NK-92 treated with Interleukin-12 subunit alpha and Interleukin-12 subunit beta, amount 100 ng/mL, for 24 hours (cell line): Measurements from ENCODE around the gene SUSD6.

Experiments used
- DNase-seq: peaks from one replicate; lab custom pipeline; 2025; lab: John Stamatoyannopoulos, UW

The SUSD6 gene, protein sequence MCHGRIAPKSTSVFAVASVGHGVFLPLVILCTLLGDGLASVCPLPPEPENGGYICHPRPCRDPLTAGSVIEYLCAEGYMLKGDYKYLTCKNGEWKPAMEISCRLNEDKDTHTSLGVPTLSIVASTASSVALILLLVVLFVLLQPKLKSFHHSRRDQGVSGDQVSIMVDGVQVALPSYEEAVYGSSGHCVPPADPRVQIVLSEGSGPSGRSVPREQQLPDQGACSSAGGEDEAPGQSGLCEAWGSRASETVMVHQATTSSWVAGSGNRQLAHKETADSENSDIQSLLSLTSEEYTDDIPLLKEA

DNA sequence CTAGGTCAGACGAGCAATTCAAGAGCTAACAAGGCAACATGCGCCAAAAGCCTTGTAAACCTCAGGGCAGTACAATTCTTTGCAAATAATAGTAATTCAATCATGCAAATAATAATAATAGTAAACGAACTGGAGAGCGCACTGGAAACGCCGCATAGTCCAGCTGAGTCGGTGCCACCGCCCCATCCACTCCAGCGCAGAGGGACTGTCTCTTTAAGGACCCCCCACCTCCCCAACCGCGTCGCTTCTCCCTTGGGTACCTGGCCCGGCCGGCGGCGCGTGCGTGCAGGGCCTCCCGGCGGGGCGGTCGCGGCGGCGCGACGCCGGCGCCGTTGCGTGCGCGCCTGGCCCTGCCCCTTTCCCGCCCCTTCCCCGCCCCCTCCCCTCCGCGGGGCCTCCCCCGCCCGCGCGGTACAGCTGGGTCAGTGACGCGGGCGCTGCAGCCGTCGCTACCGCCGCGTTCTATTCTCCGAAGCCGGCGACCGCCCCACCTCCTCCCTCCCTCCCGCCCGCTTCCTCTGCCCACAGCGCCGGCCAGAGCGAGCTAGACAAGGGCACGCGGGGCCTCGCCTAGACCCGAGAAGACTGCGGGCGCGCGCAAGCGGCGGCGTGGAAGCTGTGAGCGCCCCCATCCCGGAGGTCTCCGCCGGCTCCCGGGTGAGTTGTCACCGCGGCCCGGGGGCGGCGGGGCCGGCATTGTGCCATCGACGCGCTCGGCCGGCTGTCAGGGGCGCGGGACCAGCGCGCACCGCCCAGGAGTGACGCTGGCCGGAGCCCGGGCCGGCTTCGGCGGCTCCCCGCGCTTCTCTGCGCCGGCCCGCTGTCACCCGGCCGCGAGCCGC, at the start of gene SUSD6:
Gene SUSD6, plus strand, starts transcription at position 425 of the 842 bp plus-strand sequence. CDS start 46,997 bp downstream, outside the sequence.
- DNase-seq: peak; percentile 89

DNA sequence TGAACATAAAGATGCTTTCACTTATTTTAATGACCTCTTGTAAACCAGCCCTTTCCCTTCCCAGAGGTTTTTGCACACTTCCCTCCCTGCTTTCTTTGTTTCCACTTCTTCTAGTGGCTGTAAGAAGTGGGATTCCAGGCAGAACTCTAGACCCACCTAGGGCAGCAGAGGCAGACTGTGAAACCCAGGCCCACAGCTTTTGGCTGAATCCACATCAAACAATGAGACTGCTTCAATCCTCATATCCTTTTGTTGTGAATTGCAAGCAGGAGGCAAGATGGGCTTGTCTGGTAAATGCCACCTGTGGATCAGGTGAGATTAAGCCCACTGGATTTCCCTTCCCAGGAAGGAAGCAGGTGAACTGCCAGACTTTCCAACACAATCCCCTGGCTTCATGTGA, 49.5 kb upstream of the SUSD6 start:
- DNase-seq: no peak

DNA sequence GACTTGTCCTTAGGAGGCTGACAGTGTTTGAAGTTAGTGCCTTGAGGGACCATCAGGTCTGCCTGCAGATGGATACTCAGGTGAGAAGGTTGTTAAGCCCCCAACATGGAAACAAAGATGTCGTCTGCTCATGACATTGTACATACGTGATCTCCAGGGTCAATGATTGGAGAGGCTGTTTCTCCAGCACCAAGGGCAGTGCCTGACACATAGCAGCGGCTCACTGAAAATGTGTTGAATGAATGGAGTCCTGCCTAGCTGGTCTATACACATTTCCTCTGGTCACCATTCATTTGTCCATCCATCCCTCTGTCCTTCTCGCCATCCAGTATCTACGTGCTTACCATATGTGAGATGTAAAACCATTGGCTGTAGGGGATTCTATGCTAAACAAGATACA, 43.8 kb upstream of the SUSD6 start:
- no peak for DNase-seq

DNA sequence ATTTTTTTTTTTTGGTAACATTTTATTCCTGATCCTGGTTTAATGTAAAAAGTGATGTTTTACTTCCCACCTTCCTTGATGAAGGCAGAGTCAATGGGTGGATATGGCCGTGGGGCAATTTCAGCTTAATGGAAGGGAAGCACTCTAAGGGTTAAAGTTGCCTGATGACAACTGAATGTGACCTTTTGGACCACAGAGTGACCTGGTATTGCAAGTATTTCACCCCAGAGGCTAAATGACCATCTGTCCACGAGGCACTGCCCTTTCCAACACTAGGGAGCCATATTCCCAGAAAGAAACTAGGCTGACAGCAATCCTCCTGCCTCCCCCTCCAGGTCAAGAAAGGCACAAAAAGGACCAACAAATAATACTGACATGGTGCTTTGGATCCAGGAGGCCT, 41.5 kb upstream of the SUSD6 start:
- DNase-seq: no peak

DNA sequence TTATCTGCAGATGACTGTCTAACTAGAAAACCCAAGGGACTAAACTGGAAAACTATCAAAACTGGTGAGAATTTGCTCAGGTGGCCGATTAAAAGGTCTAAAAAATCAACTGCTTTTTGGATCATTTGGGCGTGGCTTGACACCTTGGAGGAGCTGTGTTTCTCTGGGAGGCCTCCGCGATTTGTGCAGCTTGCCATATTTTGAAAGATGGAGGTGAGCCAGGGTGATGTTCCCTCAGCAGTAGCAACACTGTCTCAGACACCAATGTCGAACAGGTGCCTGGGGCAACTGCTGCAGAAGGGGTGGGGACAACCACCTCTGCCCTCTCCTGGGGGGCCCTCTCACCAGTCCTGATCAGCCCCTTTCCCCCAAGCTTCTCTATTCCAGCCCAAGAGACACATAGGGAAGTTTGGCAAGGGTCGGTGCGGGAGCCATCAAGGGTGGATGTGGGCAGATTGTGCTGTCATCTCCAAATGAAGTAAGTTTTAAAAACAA, 40.5 kb upstream of the SUSD6 start:
- no peak for DNase-seq

DNA sequence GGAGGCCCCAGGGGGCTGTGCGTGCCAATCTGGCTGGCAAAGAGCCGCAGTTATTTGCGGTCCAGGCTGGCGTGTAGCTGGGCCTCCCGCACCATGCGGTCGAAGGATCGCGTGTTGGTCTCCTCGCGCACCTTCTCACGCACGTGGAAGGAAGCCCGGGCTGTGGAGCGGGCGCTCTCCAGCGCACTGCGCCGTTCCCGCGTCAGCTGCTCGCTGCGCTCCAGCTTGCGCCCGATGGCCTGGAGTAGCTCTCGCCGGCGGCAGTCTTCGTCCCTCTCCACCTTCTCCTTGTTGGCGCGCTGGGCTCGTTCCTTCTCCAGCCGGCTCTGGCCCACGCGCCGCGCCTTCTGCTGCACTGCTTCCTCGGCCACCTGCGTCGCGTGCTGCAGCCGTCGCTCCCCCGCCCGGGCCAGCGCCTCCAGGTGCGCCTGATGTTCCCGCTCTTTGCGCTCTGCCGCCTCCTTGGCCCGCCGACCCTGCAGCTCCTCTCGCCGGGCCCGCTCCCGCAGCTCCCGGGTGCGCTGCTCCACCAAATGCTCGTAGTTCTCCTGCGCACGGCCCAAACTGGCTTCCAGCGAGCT, 39.9 kb upstream of the SUSD6 start:
- DNase-seq: no peak

DNA sequence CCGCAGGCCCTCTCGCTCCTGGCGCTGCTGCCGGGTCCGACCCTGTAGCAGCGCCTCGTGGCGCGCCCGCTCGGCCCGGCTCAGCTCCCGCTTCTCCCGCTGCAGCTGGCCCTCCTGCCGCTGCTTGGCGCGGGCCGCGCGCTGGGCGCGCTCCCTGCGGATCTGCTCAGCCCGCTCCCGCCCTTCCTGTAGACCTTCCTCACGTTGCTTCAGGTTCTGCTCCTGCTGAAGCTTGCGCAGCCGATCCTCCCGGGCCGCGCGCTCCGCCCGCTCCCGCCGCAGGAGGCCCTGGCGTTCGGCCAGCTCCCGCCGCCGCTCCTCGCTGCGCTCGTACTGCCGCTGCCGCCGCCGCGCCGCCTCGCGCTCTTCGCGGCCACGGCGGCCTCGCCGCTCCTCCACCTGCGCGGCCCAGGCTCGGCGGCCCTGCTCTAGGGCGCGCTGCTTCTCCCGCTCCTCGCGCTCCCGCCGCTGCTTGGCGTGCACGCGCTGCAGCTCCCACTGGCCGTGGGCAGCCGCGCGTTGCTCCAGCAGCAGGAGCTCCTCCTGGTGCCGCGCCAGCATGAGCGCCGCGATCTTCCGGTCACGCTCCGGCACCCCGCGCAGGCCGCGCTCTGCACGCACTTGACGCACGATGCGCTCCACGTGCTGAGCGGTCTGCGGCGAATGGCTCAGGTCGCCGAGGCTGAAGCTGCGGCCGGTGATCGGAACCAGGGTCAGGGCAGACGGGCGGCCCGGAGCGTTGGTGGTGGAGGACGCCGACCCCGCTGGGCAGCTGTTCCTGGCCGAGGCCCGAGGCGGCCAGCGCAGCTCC, 39.2 kb upstream of the SUSD6 start:
- no peak for DNase-seq

DNA sequence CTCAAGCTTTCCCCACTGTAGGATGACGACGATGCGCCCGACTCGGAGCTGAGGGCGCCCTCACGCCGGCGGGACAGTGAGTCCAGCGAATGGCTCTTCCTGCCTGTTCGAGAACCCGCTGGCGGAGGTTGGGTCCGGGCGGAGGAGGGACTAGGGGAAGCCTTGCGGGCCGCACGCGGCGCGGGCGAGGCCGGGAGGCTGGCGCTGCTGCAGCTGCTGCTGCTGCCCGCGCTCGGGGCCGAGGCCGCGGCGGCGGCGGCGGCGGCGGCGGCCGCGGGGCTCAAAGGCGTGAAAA, 38.6 kb upstream of the SUSD6 start:
- DNase-seq: no peak

DNA sequence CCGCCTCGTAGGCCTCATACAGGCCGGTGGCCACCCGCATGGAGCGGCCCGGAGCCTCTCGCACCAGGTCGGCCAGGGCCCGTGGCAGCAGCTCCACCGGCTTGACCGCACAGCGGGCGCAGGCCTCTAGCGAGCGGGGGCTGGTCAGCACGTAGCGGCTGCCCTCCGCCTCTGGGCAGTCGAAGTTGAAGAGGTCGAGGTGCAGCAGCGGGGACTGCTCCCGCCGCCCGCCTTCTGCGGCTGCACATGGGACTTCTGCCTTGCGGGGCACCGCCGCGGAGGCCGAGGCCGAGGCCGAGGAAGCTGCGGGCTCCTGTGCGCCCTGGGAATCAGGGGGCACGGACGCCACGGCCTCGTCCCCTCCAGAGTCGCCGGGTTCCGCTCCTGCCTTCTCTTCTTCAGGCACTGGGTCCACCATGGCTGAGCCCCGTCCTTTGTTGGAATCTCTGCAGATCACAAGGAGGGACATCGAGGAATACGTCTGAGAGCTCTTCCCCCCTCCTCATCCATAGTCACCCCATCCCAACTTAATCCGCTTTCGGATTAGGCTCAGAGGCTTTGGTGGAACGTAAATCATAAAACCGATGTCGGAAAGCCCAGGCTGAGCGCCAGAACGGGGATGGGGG, 38.1 kb upstream of the SUSD6 start:
- DNase-seq: no peak

DNA sequence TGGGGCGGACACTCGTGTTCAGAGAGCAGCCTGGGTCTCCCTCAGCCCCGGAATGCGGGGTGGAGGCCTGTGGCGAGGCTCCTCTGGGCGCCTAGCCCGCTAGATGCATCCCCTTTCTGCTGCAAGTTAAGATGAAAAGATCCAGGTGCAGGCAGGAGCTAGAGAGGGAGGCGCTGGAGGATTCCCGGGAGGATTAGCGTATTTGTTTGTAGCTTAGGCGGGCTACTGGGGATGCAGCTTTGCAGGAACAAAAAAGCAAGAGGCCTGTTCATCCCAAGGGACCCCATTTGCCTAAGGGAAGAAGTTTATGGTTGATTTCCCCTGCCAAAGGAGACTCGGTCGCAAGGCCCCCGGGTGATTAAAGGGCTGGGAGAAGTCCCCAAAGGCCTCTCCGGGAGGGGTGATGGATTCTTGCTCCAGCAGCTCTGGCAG, 37.5 kb upstream of the SUSD6 start:
- DNase-seq: no peak

DNA sequence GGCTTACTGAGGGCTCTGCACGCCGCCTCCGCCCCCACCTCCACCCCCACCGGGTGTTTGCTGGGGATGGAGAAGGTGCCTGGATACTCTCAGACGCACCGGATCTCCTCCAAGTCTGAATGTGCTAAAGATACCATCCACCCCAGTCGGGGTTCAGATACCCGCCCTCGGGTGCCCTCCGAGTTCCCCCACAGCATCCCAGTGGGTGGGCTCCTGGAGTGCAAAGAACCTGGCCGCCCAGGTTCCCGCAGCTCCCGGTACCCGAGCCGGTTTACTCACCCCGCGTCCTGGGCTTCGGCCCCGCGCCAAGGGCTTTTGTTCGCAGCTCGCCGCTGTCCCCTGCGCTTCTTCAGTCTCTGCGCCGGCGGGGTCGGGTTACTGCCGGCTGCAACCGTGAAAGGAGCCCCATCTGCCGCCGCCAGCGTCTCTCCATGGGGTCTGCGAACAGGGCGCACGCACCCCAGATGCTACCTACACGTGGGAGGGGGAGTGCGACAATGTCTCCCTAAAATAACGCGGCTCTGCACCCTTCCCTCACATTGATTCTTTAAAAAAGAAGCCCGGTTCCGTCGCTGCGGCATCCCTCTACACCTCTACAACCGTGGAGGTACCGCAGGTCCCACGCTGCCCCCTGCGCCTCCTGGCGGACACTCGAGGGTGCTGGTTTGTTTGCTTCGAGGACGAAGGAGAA, 37.0 kb upstream of the SUSD6 start, which contains the start of gene CCDC177:
Gene CCDC177, minus strand, starts transcription at position 609 of the 691 bp plus-strand sequence. CDS start 1,249 bp downstream, outside the sequence.
- no peak for DNase-seq

DNA sequence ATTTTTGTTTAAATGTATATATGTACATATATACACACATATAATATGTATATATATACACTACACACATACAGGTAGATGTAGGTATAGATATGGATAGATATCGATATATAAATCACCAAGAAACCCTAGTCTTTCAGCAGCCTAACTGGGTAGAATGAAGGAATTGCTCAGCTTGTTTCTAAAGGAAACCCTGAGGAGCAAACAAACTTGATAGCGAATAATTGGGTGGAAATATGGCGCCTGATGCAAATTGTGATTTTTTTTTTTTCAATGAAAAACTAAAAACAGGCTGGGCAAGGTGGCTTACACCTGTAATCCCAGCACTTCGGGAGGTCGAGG, 36.5 kb upstream of the SUSD6 start:
- DNase-seq: no peak

DNA sequence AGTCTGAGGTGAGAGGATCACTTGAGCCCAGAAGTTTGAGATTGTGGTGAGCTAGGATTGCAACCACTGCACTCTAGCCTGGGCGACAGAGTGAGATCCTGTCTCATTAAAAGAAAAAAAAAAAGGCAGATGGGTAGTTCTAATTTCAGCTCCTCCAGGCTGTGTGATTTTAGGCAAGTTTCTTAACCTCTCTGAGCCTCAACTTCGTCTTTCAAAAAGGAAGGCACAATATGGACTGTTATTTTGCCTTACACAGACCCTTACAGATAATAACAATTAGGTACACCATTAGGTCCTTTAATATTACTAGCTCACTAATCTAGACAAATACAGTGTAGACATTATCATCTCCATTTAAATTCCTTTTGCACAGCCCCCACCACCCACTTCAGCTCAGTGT, 31.9 kb upstream of the SUSD6 start:
- no peak for DNase-seq

DNA sequence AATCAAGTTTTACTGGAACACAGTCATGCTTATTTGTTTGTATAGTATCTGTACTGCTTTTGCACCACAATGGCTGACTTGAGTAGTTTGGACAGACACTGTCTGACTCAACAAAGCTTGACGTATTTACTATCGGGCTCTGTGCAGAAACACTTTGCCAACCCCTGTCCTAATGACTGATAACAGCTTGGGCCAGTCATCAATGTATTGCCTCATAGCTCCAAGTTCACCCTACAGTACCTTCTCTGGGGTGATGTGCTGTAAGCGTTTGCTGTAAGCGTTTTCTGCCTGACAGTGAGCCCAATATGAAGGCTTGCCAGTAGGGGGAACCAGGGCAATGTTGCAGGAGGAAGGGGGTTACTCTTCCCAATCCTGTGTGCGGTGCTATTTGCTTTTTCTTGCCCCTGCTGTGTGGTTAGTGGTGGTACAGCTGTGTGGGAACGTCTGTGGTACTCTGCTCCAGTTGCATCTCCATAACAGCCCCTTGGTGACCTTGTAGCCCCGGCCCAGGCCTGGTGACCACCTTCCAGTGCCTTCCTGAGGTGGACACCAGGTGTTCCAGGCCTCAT, 31.3 kb upstream of the SUSD6 start:
- DNase-seq: no peak

DNA sequence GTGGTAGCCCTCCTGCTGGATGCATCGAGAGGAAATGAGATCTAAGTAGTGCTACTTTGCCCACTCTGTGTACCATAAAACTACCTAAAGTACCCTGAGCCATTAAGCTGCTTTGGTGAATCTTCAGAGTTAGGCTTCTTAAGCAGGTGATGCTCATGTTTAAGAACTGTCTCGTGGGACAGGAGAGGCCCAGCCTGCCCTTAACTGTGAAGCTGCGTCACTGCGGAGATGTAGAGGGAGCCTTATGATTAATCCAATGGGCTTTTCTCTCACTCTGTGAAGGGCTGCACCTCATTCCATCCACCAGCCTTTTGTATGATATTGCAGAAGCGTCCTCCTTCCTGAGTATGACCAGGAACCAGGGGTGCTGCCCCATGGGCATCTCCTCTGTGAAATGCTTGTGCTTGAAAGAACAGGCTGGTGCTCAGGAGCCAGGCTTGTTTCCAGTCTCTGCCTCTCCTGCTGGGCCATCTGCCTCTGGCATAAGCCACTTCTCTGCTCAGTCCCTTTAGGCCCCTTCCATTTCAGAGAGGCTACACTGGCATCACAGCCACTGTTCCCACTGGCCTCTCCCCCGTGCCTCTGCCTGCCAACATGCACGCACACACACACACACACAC, 30.0 kb upstream of the SUSD6 start:
- DNase-seq: no peak

DNA sequence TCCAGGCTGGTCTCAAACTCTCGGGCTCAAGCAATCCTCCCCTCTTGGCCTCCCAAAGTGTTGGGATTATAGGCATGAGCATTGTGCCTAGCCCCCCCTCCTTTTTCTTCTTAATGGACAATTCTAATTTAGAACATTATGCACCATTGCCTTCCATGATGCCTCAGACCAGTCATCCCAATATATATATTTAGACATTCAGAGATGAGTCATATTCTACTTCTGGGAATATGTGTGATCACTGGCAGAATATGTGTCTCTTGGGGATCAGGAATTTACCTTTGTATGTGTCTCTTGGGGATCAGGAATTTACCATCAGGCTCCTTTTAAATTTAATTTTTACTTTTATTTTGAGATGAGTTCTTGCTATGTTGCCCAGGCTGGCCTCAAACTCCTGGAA, 29.2 kb upstream of the SUSD6 start:
- DNase-seq: no peak

DNA sequence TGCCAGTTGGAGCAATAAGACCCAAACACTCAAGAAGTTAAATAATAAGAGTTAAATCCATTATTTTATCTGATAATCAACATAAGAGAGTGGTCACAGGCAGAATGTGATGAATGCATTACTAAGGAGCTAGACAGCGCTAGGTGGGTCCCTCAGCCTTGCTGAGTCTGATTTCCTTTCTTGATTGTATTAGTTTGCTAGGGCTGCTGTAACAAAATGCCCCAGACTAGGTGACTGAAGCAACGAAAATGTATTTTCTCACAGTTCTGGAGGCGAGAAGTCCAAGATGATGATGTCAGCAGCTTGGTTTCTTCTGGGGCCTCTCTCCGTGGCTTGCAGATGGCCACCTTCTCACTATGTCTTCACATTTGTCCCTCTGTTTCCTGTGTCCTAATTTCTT, 28.6 kb upstream of the SUSD6 start:
- no peak for DNase-seq

DNA sequence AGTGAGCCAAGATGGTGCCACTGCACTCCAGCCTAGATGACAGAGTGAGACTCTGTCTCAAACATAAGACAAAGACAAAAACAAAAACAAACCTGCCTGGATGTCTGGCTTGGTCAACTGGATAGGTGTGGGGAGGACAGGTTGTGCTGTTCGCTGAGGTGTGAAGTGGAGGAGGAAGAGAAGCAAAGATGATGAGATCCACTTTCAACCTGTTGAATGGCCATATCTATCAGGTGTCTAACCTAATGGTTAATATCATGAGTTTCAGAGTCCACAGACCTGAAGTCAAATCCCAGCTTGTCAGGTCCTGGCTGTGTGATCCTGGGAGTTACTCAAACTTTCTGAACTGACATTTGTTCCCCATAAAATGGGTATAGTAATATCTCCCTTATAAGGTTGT, 27.0 kb upstream of the SUSD6 start:
- DNase-seq: no peak

DNA sequence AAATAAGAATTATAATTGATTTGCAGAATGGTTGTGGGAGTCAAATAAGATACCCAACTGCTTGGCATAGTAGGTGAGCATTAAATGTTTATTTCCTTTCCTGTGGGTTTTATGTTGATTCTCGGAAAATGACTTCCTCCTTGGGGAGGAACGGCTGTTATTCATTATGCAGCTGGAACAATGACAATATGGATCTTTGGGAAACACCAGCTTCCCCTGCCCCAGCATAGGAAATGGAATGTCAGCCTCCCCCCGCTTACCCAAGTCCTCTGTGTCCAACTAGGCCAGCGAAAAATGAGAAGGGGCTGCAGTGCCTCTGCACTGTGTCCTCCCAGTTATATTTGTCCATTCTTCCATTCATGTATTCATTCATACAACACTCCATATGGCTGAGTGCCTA, 25.0 kb upstream of the SUSD6 start:
- no peak for DNase-seq

DNA sequence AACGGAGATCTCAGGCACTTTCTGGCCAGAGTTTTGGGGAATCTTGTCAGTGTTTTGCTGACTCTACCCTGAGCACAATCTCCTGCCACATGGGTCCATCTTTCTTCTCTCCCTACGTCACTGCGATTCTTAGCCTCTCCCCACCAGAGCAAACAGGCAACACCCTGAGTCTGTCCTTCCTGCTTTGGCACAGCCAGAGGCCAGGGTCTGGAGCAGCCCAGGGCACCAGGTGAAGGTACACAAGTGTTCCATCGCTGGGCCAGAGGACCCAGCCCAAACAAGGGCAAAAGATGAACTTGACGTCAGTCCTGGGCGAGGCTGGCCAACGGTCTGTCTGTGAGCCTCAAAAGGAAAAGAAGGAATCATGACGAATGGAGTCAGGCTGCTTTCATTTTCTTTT, 24.0 kb upstream of the SUSD6 start:
- DNase-seq: no peak
